HuH-7 (cell line): Measurements from ENCODE around the gene CHD3.
"Not testable (repeated sequence)": the region's sequence is repeated elsewhere in the genome, so short reads cannot be mapped to it uniquely, and the experiment has no call there.

Experiments used
- DNase-seq: peaks from one replicate; pipeline ENCODE4 v3.0.0; 2011; ENCODE audit warnings: low spot score

The CHD3 gene

DNA sequence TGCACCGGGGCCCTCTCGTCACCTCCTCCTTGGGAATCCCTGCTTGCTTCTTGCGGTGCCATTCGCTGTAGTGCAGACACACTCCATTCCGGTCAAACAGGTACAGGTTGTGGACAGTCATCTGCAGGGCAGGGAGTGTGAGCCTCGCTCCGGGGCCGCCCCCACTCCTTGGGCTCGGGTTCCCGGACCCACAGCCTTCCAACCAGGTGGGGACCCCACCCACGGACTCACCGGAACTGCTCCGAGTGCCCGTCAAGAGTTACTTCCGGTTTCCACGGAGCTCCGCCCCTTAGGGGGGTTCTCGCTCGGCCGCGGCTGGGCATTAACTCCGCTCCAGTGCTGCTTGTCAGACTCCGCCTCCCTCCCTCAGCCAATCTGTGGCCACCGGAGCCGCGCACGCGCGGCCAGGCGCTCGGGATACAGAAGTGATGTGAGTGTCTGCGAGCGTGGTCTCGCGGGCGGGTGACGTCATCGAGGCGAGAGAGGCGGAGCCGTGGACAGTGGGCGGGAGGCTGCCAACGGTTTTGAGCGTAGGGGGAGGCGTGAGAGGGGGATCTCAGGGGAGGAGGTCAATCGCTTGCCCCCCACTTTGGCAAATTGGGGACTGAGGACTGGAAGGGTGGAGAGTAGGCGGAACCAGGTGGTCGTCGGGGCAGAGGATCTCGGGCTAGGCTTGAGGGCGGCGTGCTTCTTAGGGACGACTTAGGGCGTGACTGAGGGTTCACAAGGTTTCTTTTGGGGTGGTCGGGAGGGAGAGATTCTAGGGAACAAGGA, 43.3 kb downstream of the CHD3 start, which contains the start of the genes CNTROB and TRAPPC1:
Gene CNTROB, plus strand, starts transcription at position 498 of the 774 bp plus-strand sequence. CDS start 874 bp downstream, outside the sequence.
Gene TRAPPC1, minus strand, starts transcription at position 238 of the 774 bp plus-strand sequence. Its CDS starts 117 bp downstream, at position 121.
- peak; percentile 98 for DNase-seq

DNA sequence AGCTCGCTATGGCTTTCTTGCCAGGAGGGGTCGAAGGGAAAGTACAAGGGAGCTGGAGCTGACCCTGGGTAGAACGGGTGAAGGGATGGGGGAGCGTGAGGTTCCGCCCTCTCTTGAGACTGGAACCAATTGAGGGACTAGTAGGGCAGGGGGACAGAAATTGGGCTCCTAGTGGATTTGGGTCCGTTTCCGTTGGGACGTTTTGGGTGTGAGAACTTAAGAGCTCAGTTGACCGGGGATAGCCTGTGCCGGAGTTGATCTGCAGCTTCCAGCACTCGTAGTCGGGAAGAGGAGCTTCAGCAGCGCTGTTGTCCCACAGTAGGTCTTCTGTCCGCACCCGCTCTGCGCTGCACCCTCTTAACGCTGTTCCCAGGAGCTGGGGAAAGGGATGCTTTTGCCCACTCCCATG, 43.9 kb downstream of the CHD3 start:
- no peak for DNase-seq

- DNase-seq: peak; percentile 33
These were observed 44.4 kb downstream of the CHD3 start for GRCh38 chr17:7932949-7933348.

DNA sequence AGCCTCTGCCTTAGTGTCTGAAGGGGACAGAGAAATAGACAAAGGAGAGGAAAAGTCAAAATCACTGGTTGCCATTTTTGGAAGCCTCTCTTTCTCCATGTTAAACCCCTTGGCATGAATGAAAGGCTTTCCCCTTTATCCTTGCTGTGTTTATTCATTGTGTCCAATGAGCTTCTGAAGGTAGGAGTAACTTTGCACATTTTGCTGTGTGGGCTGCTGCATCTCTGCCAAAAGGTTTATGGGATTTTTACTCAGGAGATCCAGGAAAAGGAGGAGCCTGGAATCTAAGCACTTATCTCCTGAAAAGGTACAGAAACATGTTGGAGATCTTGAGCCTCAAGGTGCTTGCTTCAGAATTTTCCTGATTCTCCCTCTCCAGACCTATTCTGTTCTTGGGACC, 47.3 kb downstream of the CHD3 start:
- no peak for DNase-seq

GRCh38 chr17:7940034-7940433, 51.4 kb downstream of the CHD3 start:
- DNase-seq: no peak

DNA sequence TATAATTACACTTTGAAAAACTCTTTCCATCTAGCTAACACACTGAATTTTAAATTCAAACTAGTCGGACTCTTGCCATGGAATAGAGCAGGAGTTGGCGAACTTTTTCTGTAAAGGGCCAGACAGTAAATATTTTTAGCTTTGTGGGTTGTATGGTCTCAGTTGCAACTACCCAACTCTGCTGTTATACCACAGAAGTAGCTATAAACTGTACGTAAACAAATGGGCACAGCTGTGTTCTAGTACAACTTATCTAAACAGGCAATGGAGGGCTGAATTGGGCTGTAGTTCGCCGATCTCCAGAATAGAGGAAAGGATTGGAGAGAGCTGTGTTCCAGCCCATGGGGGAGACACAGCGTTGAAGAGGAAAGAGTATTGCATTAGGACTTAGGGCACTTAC, 52.2 kb downstream of the CHD3 start:
- DNase-seq: no peak

- DNase-seq: no peak
These were observed 54.7 kb downstream of the CHD3 start for GRCh38 chr17:7943291-7943690.

GRCh38 chr17:7944326-7944725, 55.7 kb downstream of the CHD3 start:
- no peak for DNase-seq

GRCh38 chr17:7945651-7946050, 57.1 kb downstream of the CHD3 start:
- no peak for DNase-seq

DNA sequence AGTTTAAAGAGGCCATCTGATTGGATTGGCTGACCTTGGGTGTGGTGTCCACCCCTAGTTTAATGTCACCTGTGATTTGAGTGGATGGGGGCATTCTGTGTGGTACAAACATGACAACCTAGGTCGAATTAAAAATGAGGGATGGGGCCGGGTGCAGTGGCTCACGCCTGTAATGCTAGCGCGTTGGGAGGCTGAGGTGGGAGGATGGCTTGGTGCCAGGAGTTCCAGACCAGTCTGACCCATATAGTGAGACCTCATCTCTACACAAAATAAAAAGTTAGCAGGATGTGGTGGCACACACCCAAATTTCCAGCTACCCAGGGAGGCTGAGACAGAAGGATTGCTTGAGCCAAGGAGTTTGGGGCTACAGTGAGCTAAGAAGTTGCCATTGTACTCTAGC, 57.9 kb downstream of the CHD3 start:
- no peak for DNase-seq

DNA sequence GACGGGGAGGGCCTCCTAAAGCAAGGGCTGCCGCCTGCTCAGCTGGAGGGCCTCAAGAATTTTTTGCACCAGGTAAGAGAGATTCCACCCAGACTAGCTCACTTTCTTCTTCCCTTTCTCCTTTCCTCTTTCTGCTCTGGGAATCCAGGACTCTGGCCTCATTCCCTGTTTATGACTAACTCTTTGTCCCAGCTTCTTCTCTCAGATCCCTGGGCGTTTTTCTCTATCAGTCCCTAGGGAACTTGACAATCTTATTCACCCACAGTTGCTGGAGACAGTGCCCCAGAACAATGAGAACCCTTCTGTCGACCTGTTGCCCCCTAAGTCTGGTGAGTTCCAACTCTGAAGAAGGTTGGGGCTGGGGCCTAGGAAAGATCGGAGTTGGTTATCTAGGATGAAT, 59.1 kb downstream of the CHD3 start:
- DNase-seq: no peak

DNA sequence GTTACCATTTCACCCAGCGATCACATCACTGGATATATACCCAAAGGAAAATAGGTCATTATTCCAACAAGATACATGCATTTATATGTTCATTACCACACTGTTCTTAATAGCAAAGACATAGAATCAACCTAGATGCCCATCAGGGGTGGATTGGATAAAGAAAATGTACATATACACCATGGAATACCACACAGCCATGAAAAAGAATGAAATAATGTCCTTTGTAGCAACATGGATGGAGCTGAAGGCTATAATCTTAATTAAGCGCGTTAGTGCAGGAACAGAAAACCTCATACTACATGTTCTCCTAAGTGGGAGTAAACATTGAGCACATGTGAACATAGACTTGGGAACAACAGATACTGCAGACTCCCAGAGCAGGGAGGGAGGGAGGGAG, 62.0 kb downstream of the CHD3 start:
- no peak for DNase-seq

GRCh38 chr17:7951143-7951792, 62.7 kb downstream of the CHD3 start:
- DNase-seq: no peak

DNA sequence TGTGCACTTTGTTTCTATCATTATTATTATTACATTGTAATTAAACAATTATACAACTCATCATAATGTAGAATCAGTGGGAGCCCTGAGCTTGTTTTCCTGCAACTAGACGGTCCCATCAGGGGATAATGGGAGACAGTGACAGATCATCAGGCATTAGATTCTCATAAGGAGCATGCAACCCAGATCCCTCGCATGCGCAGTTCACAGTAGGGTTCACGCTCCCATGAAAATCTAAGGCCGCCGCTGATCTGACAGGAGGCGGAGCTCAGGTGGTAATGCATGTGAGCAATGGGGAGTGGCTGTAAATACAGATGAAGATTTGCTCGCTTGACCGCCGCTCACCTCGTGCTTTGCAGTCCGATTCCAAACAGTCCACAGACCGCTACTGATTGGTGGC, 64.7 kb downstream of the CHD3 start:
- not testable (repeated sequence) for DNase-seq

GRCh38 chr17:7955414-7956227, 67.0 kb downstream of the CHD3 start:
- DNase-seq: no peak

- DNase-seq: no peak
These were observed 67.8 kb downstream of the CHD3 start for GRCh38 chr17:7956228-7956965.

GRCh38 chr17:7959503-7960253, 71.1 kb downstream of the CHD3 start:
- peak; percentile 7 for DNase-seq

GRCh38 chr17:7961421-7961820, 72.8 kb downstream of the CHD3 start:
- DNase-seq: no peak
